HCT116 (cell line): ENCODE measurements around the gene SPATA20. TPM values are rescaled to one million over a fixed set of nuclear protein-coding genes. Genes with fewer than 3 reads are reported as not detected.

ENCODE experiments used
- ATAC-seq: fragments of 200-7000 bp; cut with Tn5 transposase; 2 replicates; pipeline ENCODE4 v1.9.1; 2020; ENCODE audit warnings: mild to moderate bottlenecking, moderate library complexity
- BruUV-seq: library from RNA; stranded (reverse); fragments of 400-500 nt; replicated peaks from 2 replicates; lab custom pipeline; 2021; lab: Mats Ljungman, UMichigan
- CTCF ChIA-PET: fragments of 300-600 bp; sonication (Branson Sonifier 250); formaldehyde crosslinking; loops from one replicate; lab custom pipeline; 2021; ENCODE audit warnings: antibody characterized with exemption; lab: Charles Lee
- POLR2A ChIA-PET: fragments of 300-600, 350-600 bp; sonication (Branson Sonifier 250); formaldehyde crosslinking; loops from one replicate; lab custom pipeline; 2021; ENCODE audit warnings: antibody characterized with exemption; lab: Charles Lee
- RAD21 ChIA-PET, 2 experiments: fragments of 300-600 bp; sonication (Branson Sonifier 250); formaldehyde crosslinking; loops; one replicate each; lab custom pipeline; 2023; ENCODE audit warnings: low total read pairs in 2 of 2; ENCODE audit not compliant: uncharacterized antibody in 2 of 2, unreplicated experiment in 2 of 2, low non-redundant PET in 1 of 2; lab: Charles Lee
- DNase-seq: peaks from one replicate; pipeline ENCODE4 v3.0.0-alpha.2; 2010; ENCODE audit warnings: low read depth, low spot score
- H2AFZ ChIP-seq: fragments of 200-600 bp; shearing (Covaris generic), sonication (generic); 2 replicates; pipeline ENCODE4 v1.6.1; 2017; ENCODE audit warnings: low read depth, mixed run types, mixed read lengths, antibody characterized with exemption, low read length; ENCODE audit not compliant: poor library complexity, severe bottlenecking
- H3K27ac ChIP-seq: 2 replicates; pipeline ENCODE4 v1.5.1; 2012; ENCODE audit warnings: low read depth, low read length
- H3K27me3 ChIP-seq: fragments of 200-600 bp; sonication (generic); 2 replicates; pipeline ENCODE4 v1.6.1; 2016; ENCODE audit warnings: mixed run types, low read length, mixed read lengths; ENCODE audit not compliant: insufficient read depth
- H3K36me3 ChIP-seq, 2 experiments: fragments of 200-500 bp in 1 of 2; fragments of 200-600 bp in 1 of 2; sonication (Bioruptor generic) in 1 of 2; sonication (generic) in 1 of 2; 2 replicates each; pipeline versions ENCODE4 v1.5.1 to v1.6.1; 2014 to 2016; ENCODE audit warnings: low read length in 2 of 2, inconsistent platforms in 1 of 2, mixed read lengths in 1 of 2, mixed run types in 1 of 2; ENCODE audit not compliant: insufficient read depth in 2 of 2, control insufficient read depth in 1 of 2
- H3K4me1 ChIP-seq, 2 experiments: fragments of 200-600 bp in 1 of 2; sonication (generic) in 1 of 2; 2 replicates each; pipeline versions ENCODE4 v1.5.1 to v1.6.1; 2012 to 2017; ENCODE audit warnings: low read length in 2 of 2, inconsistent platforms in 1 of 2, mild to moderate bottlenecking in 1 of 2, mixed read lengths in 1 of 2, mixed run types in 1 of 2, moderate library complexity in 1 of 2; ENCODE audit not compliant: insufficient read depth in 2 of 2, control insufficient read depth in 1 of 2
- H3K4me2 ChIP-seq: fragments of 200-600 bp; sonication (generic); 2 replicates; pipeline ENCODE4 v1.6.1; 2017; ENCODE audit warnings: mixed run types, low read length, mixed read lengths
- H3K4me3 ChIP-seq, 2 experiments: fragments of 200-600 bp in 1 of 2; sonication (generic) in 1 of 2; replicated peaks in 1 of 2; 2 replicates each; pipeline ENCODE4 v1.5.1; 2011 to 2016; ENCODE audit warnings: low read length in 2 of 2, control low read depth in 1 of 2, low read depth in 1 of 2, mild to moderate bottlenecking in 1 of 2, mixed read lengths in 1 of 2, mixed run types in 1 of 2
- H3K79me2 ChIP-seq: fragments of 200-600 bp; sonication (generic); 2 replicates; pipeline ENCODE4 v1.6.1; 2017; ENCODE audit warnings: mild to moderate bottlenecking, mixed run types, low read length, moderate library complexity, mixed read lengths; ENCODE audit not compliant: insufficient read depth
- H3K9ac ChIP-seq: fragments of 200-600 bp; sonication (generic); 2 replicates; pipeline ENCODE4 v1.6.1; 2016; ENCODE audit warnings: low read length, mixed read lengths
- H3K9me2 ChIP-seq: fragments of 200-600 bp; sonication (generic), shearing (Covaris generic); 2 replicates; pipeline ENCODE4 v1.6.1; 2017; ENCODE audit warnings: mixed run types, mild to moderate bottlenecking, moderate library complexity; ENCODE audit not compliant: insufficient read depth
- H3K9me3 ChIP-seq, 2 experiments: fragments of 200-500 bp in 1 of 2; fragments of 200-600 bp in 1 of 2; sonication (Bioruptor generic) in 1 of 2; sonication (generic) in 1 of 2; 2 replicates each; pipeline ENCODE4 v1.6.1; 2014 to 2017; ENCODE audit warnings: low read length in 2 of 2, mixed read lengths in 2 of 2, inconsistent platforms in 1 of 2, low read depth in 1 of 2, mild to moderate bottlenecking in 1 of 2, mixed run types in 1 of 2, moderate library complexity in 1 of 2; ENCODE audit not compliant: control insufficient read depth in 1 of 2, insufficient read depth in 1 of 2
- H4K20me1 ChIP-seq: fragments of 200-600 bp; sonication (generic), shearing (Covaris generic); 2 replicates; pipeline ENCODE4 v1.6.1; 2017; ENCODE audit warnings: mixed run types, mild to moderate bottlenecking, moderate library complexity; ENCODE audit not compliant: insufficient read depth
- POLR2AphosphoS5 ChIP-seq: IDR thresholded peaks from 2 replicates; pipeline ENCODE4 v1.6.1; 2011; ENCODE audit warnings: mild to moderate bottlenecking, low read depth, low read length, moderate library complexity
- SIN3A ChIP-seq: IDR thresholded peaks from 2 replicates; pipeline ENCODE4 v1.6.1; 2012; ENCODE audit warnings: low read depth
- SRF ChIP-seq: IDR thresholded peaks from 2 replicates; pipeline ENCODE4 v1.6.1; 2012; ENCODE audit warnings: low read depth
- intact Hi-C: fragments of 100-400 bp; cut with micrococcal nuclease; formaldehyde crosslinking; loops from 2 replicates; pipeline ENCODE4 v1.10.0; 2022
- total RNA-seq: library from RNA; stranded (reverse); gene quantifications from one replicate; pipeline ENCODE4 v1.2.1, GENCODE V29; 2021; ENCODE audit not compliant: unreplicated experiment
- TF ChIP-seq, protein P1 (sequence below): IDR thresholded peaks from 2 replicates; pipeline ENCODE4 v1.6.1; 2012
- TF ChIP-seq, protein P2 (sequence below): IDR thresholded peaks from 2 replicates; pipeline ENCODE4 v1.6.1; 2012
- TF ChIP-seq, protein P3 (sequence below): IDR thresholded peaks from 2 replicates; pipeline ENCODE4 v1.6.1; 2012; ENCODE audit warnings: low read depth

SPATA20 gene
- total RNA-seq, 1 experiment from 2014 or later = 57.5 TPM

DNA sequence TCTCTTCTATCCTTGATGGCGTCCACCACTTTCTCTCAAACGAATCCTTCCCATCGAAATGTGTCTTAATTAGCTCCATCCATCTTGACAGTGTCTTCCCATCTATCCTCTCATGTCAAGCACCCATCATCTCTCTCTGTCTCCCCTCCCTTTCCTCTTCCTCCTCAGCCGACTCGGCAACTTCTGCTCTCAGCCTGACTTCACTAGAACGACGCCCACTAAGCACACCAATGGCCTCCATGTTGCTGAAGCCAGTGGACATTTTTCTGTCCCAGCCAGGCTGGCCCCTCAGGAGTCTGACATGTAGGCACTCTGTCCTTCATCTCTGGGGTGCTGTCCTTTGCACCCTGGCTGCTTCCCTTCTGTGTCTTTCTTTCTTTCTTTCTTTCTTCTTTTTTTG is 2.5 kb upstream of the SPATA20 start:
- Histone ChIP-seq H3K27ac (no peak overlapping the region), H3K9me3 (no peaks in the 10 kb centered on the region), H4K20me1 (no peaks in the 10 kb centered on the region), H3K36me3 (no peaks in the 10 kb centered on the region), H3K4me3 (no peak overlapping the region), H3K4me1 (peaks cover 48 to 79% of the 10 kb centered on the region in 2 experiments), H3K4me2 (no peak overlapping the region), H3K9me2 (no peaks in the 10 kb centered on the region), H3K79me2 (no peaks in the 10 kb centered on the region; the same call in 1 of the 2 replicates), H3K27me3 (no peaks in the 10 kb centered on the region), H2AFZ (no peak overlapping the region), H3K9ac (no peak overlapping the region)
- POLR2A ChIA-PET = no interaction called here
- intact Hi-C loops = loop anchor here (10.0 kb wide), 1 partner anchor 610 kb away; the partner anchor contains the start of gene NME1
- CTCF ChIA-PET = interaction anchor here (1.0 kb wide), 1 partner anchor 151 kb away, joined by 3 read pairs; no protein-coding TSS in a partner anchor
- ATAC-seq (no peak), DNase-seq (no peak)
- RAD21 ChIA-PET = no interaction called here
- TF ChIP-seq SRF = no peak
- TF ChIP-seq POLR2AphosphoS5 = no peak
- TF ChIP-seq, protein P1, sequence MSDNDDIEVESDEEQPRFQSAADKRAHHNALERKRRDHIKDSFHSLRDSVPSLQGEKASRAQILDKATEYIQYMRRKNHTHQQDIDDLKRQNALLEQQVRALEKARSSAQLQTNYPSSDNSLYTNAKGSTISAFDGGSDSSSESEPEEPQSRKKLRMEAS = no peak
- no peak for TF ChIP-seq SIN3A
- TF ChIP-seq, protein P2, sequence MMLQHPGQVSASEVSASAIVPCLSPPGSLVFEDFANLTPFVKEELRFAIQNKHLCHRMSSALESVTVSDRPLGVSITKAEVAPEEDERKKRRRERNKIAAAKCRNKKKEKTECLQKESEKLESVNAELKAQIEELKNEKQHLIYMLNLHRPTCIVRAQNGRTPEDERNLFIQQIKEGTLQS = no peak
- TF ChIP-seq, protein P3, sequence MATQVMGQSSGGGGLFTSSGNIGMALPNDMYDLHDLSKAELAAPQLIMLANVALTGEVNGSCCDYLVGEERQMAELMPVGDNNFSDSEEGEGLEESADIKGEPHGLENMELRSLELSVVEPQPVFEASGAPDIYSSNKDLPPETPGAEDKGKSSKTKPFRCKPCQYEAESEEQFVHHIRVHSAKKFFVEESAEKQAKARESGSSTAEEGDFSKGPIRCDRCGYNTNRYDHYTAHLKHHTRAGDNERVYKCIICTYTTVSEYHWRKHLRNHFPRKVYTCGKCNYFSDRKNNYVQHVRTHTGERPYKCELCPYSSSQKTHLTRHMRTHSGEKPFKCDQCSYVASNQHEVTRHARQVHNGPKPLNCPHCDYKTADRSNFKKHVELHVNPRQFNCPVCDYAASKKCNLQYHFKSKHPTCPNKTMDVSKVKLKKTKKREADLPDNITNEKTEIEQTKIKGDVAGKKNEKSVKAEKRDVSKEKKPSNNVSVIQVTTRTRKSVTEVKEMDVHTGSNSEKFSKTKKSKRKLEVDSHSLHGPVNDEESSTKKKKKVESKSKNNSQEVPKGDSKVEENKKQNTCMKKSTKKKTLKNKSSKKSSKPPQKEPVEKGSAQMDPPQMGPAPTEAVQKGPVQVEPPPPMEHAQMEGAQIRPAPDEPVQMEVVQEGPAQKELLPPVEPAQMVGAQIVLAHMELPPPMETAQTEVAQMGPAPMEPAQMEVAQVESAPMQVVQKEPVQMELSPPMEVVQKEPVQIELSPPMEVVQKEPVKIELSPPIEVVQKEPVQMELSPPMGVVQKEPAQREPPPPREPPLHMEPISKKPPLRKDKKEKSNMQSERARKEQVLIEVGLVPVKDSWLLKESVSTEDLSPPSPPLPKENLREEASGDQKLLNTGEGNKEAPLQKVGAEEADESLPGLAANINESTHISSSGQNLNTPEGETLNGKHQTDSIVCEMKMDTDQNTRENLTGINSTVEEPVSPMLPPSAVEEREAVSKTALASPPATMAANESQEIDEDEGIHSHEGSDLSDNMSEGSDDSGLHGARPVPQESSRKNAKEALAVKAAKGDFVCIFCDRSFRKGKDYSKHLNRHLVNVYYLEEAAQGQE = no peak
- BruUV-seq = no TSS peak
